Stimulated activated CD8-positive, alpha-beta memory T cell treated with anti-CD3 and anti-CD28 coated beads, Interleukin-4, amount 100 ng/mL, for 1 hour (primary cell): ENCODE results near the gene PIP5K1B.
"Not testable (repeated sequence)": the region's sequence is repeated elsewhere in the genome, so short reads cannot be mapped to it uniquely, and the experiment has no call there.

Experiments used
- DNase-seq, 2 donors: peaks; one replicate each; pipeline ENCODE4 v3.0.0-alpha.2; 2020; ENCODE audit warnings: low read depth in 2 of 2, low spot score in 1 of 2

Gene PIP5K1B

GRCh38 chr9:68979538-68980314 lies 274.7 kb downstream of the PIP5K1B start:
- DNase-seq = no peak

DNA sequence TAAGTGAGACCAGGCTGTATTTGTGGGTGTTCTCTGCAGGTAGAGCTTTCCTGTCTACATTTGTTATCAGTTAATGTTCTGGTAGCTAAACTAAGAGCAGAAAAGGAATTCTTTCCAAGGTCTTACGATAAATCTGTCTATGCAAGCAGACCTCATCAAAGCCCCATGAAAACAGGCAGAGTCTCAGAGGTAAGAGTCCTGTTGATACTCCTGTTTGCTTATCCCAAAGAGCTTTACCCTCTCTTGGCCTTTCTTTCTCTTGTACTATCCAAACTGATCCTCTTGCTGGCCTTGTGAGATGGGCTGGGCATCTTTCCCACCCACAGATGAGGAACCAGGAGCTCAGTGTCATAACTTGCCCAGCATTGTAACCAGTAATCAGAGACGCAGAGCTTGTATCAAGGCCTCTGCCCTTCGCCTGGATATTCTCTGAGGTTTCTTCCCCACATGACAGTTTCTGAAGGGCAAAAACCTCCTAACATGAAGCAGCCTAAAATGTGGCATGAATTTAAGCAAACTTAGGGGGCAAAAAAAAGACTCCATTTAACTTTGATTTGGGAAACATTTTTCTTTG lies 275.4 kb downstream of the PIP5K1B start:
- DNase-seq = no peak

- no peak for DNase-seq
Observed at GRCh38 chr9:68981789-68982188, 276.7 kb downstream of the PIP5K1B start.

GRCh38 chr9:68983008-68983411 lies 278.0 kb downstream of the PIP5K1B start:
- DNase-seq = no peak

- no peak for DNase-seq
Observed at GRCh38 chr9:68983522-68984424, 278.7 kb downstream of the PIP5K1B start.

- DNase-seq = not testable (repeated sequence)
Observed at GRCh38 chr9:68986949-68987348, 281.9 kb downstream of the PIP5K1B start.

DNA sequence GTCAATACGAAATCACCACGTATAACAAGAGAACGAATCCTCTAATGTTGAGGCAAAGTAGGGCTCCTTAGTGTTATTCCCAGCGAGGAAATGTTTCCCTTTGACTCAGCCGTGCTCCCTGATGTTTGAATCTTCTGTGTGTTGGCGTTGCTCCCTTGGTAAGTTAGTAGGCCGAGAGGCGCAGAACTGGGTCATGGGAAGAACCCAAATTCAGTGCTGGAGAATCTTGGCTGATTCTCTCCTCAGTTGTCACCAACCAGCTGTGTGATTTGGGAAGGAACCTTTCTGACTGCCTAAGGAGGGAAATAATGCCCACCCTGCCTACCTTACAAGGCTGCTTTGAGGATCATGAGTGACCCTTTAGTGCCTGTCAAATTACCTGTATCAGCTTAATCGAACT lies 286.4 kb downstream of the PIP5K1B start:
- no peak for DNase-seq

- DNase-seq = no peak
Observed at GRCh38 chr9:68995776-68996175, 290.7 kb downstream of the PIP5K1B start.

GRCh38 chr9:68996462-68996861 lies 291.4 kb downstream of the PIP5K1B start:
- no peak for DNase-seq

- DNase-seq = no peak
Observed at GRCh38 chr9:68997666-68998065, 292.6 kb downstream of the PIP5K1B start.

- DNase-seq = no peak
Observed at GRCh38 chr9:68998385-68998784, 293.3 kb downstream of the PIP5K1B start.

GRCh38 chr9:68998812-68999211 lies 293.8 kb downstream of the PIP5K1B start:
- no peak for DNase-seq

DNA sequence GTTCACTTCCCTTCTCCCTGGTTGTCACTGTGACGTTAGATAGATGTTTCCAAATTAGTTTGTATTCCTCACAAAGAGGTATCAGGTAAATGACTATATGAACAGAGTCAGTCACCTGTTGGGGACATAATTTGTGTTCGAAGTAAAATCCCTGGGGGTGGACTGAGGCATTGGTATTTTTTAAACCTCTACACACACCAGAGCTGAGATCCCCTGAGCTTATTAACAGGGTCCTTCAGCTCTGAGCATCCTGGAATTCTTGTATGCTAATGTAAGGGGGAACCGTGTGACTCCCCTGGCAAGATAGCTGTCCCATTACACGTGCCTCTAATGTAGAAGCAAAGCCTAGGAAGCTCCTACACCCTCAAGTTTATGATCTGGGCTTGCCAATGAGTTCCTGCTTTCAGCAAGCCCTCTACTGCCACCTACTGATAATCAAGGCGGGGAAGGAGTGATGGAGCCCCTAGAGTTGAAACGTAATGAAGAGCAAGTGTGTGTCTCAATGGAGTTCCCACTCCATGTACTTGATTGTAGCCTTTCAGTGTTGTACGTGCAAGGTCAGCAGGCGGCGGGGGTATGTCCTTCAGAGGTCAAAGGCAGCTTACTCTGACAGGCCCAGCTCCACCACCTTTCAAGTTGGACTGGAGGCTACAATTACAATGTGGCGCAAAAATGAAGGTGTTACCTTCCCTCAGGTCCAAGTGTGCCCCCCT lies 294.5 kb downstream of the PIP5K1B start:
- peak in 1 of 2 donors; percentile 19 for DNase-seq

- DNase-seq = no peak
Observed at GRCh38 chr9:69001921-69002320, 296.9 kb downstream of the PIP5K1B start.

DNA sequence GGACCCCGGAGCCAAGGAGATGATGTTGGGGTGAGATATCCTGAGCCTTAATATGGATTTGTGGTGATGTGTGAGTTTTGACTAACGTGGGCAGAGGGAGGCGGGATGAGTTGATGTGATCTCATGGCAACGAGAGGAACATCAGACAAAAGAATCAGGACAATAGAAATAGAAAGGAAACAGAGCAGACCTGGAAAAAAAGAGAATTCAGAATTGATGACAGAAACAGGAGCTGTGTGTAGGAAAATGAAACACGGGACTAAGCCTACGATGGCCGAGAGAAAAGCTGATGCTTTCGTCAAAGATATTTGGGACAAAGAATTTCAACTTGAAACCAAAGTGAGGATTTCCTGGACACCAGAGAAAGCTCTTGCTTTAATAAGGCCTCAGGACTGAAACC lies 298.0 kb downstream of the PIP5K1B start:
- DNase-seq = no peak

DNA sequence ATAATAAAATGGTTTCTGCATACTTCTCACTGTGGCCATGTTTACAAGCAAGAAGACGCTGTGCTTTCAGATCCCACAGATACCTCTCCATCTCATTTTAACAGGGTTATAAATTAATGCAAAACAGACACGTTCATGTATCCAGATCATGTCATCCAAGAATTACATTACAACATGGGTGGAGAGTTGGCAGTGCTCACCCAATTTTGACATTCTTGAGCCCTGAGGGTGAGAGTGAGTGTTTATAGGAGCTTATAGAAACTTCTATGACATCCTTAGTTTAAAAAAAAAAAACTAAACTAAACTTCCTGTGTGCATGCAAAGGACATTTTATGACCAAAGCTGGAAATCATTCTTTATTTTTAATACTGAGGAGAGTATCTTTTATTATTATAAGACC lies 299.8 kb downstream of the PIP5K1B start:
- DNase-seq = no peak

DNA sequence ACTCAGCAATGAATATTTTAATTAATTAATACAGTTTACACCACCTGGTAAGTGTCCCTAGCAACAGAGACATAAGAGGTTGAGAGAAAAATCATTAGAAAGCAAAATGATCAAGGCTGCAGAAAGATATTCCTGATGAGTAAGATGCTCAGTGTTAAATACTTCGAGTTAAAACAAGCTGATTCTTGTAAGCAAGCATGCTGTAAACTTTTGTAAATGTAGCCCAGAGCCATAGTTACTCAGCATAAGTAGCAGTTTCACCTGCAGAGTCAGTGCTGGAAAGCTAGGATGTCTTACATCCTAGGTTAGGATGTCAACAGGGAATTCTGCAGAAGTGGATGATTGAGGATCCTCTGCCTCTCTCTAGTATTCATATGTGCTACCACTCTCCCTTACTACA lies 304.7 kb downstream of the PIP5K1B start:
- no peak for DNase-seq

DNA sequence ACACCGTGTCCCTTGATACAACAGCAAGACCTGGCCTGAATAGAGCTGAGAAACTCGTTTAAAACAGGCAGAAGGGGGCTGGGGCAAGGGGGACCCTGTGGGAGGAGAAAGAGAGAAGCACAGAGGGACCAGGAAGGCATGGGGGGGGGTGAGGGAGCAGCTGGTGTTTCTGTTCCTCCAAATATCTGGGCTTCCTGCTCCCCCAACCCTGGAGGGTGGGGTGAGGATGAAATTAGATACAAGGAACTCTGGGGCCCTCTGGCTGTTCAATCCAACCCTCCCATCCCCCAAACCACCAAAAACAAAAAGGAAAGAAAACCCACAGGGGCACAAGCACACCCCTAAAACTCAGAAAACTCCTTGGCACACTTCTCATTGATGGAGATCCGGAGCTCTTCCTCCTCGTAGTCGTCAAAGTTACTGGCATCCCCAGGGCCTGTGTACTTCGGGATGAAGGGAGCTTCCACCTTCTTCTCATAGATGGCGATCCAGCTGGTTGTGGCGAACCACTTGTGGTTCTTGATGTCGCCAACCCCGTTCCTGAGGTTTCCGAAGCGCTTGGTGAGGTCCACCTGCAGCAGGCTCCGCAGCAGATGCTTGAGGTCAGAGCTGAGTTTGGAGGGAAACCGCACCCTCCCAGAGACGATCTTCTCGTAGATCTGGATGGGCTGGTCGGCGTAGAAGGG lies 307.8 kb downstream of the PIP5K1B start:
- no peak for DNase-seq

DNA sequence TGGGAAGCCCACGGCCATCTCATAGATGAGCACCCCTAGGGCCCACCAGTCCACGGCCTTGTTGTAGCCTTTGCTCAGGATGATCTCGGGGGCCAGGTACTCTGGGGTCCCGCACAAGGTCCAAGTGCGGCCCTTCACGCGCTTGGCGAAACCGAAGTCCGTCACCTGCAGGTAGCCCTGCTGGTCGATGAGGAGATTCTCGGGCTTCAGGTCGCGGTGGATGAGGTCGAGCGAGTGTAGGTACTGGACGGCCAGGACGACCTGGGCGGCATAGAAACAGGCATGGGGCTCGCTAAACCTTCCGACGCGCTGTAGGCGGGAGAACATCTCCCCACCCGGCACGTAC lies 308.3 kb downstream of the PIP5K1B start:
- no peak for DNase-seq

DNA sequence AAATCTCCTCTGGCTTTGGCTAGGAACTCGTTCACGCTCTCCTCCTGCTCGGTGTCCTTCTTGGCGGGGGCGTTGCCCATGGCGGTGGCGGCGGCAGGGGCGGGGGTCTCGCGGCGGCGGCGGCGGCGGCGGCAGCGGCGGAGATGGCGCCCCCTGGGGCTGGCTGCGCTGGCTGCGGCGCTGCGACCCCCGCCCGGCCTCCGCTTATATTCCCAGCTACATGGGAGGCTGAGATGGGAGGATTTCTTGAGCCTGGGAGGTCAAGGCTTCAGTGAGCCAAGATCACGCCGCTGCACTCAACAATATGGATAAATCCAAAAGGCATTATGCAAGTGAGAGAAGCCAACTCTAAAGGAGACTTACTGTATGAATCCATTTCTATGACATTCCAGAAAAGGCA lies 309.0 kb downstream of the PIP5K1B start, which contains the start of gene PRKACG:
Gene PRKACG (minus strand): TSS at position 101 of the 400 bp plus-strand sequence. CDS start 21 bp downstream, at position 80.
- DNase-seq = no peak
